ENCODE results near the gene ABCC5.

The ABCC5 gene

GRCh38 chr3:183930086-183930485, 87.6 kb downstream of the ABCC5 start:
- in situ Hi-C loops (cut with MboI; ENCODE audit: low pct_unique_long_range_greater_than_20kb, low sequenced_read_pairs, unreplicated experiment): no loop called here
- TF ChIP-seq CTCF (IDR thresholded peaks at IDR 0.05; ENCODE audit: extremely low read depth, insufficient read depth, missing control alignments): no peak
- DNase-seq (ENCODE audit: low spot score): no peak

- in situ Hi-C loops (cut with MboI; ENCODE audit: low pct_unique_long_range_greater_than_20kb, low sequenced_read_pairs, unreplicated experiment): no loop called here
- TF ChIP-seq CTCF (IDR thresholded peaks at IDR 0.05; ENCODE audit: extremely low read depth, insufficient read depth, missing control alignments): no peak
These were observed 90.6 kb downstream of the ABCC5 start for GRCh38 chr3:183927059-183927458.

GRCh38 chr3:183924956-183925355, 92.7 kb downstream of the ABCC5 start:
- in situ Hi-C loops (cut with MboI; ENCODE audit: low pct_unique_long_range_greater_than_20kb, low sequenced_read_pairs, unreplicated experiment): no loop called here
- DNase-seq (ENCODE audit: low spot score): no peak

More at GRCh38 chr3:183927059-183927458, 90.6 kb downstream of the ABCC5 start:
- DNase-seq (ENCODE audit: low spot score): no peak

GRCh38 chr3:183924543-183924942, 93.1 kb downstream of the ABCC5 start:
- in situ Hi-C loops (cut with MboI; ENCODE audit: low pct_unique_long_range_greater_than_20kb, low sequenced_read_pairs, unreplicated experiment): no loop called here
- DNase-seq (ENCODE audit: low spot score): no peak
- no peak for TF ChIP-seq CTCF (IDR thresholded peaks at IDR 0.05; ENCODE audit: extremely low read depth, insufficient read depth, missing control alignments)

More at GRCh38 chr3:183924956-183925355, 92.7 kb downstream of the ABCC5 start:
- no peak for TF ChIP-seq CTCF (IDR thresholded peaks at IDR 0.05; ENCODE audit: extremely low read depth, insufficient read depth, missing control alignments)

GRCh38 chr3:183922421-183922820, 95.3 kb downstream of the ABCC5 start:
- DNase-seq (ENCODE audit: low spot score): no peak
- in situ Hi-C loops (cut with MboI; ENCODE audit: low pct_unique_long_range_greater_than_20kb, low sequenced_read_pairs, unreplicated experiment): no loop called here
- no peak for TF ChIP-seq CTCF (IDR thresholded peaks at IDR 0.05; ENCODE audit: extremely low read depth, insufficient read depth, missing control alignments)

- in situ Hi-C loops (cut with MboI; ENCODE audit: low pct_unique_long_range_greater_than_20kb, low sequenced_read_pairs, unreplicated experiment): no loop called here
- no peak for DNase-seq (ENCODE audit: low spot score)
- TF ChIP-seq CTCF (IDR thresholded peaks at IDR 0.05; ENCODE audit: extremely low read depth, insufficient read depth, missing control alignments): no peak
These were observed 96.6 kb downstream of the ABCC5 start for GRCh38 chr3:183921096-183921495.

- in situ Hi-C loops (cut with MboI; ENCODE audit: low pct_unique_long_range_greater_than_20kb, low sequenced_read_pairs, unreplicated experiment): no loop called here
These were observed 97.3 kb downstream of the ABCC5 start for GRCh38 chr3:183920416-183920815.

More at GRCh38 chr3:183920416-183920815, 97.3 kb downstream of the ABCC5 start:
- no peak for DNase-seq (ENCODE audit: low spot score)
- TF ChIP-seq CTCF (IDR thresholded peaks at IDR 0.05; ENCODE audit: extremely low read depth, insufficient read depth, missing control alignments): no peak
